NCI-H1436 (cell line): ENCODE measurements around the gene NAB1.

Source experiments
- DNase-seq: peaks from one replicate; lab custom pipeline; 2025; lab: John Stamatoyannopoulos, UW

The NAB1 gene

GRCh38 chr2:190637281-190637734 lies 11.6 kb upstream of the NAB1 start:
- DNase-seq, result no peak

GRCh38 chr2:190637903-190638618 lies 10.8 kb upstream of the NAB1 start:
- DNase-seq, result no peak

- no peak for DNase-seq
Measured at GRCh38 chr2:190640117-190640516, 8.8 kb upstream of the NAB1 start.

- DNase-seq, result no peak
Measured at GRCh38 chr2:190641469-190641868, 7.4 kb upstream of the NAB1 start.

- no peak for DNase-seq
Measured at GRCh38 chr2:190646780-190647522, 1.9 kb upstream of the NAB1 start.

- DNase-seq, result peak; percentile 86
Measured at GRCh38 chr2:190648289-190649034, 421 bp upstream of the NAB1 start.

GRCh38 chr2:190649798-190650390 lies 1.0 kb downstream of the NAB1 start:
- DNase-seq, result no peak

- DNase-seq, result no peak
Measured at GRCh38 chr2:190651413-190651812, 2.5 kb downstream of the NAB1 start.

- DNase-seq, result no peak
Measured at GRCh38 chr2:190653231-190653630, 4.3 kb downstream of the NAB1 start.

GRCh38 chr2:190653931-190654330 lies 5.0 kb downstream of the NAB1 start:
- DNase-seq, result no peak

GRCh38 chr2:190655113-190655512 lies 6.2 kb downstream of the NAB1 start:
- no peak for DNase-seq

- no peak for DNase-seq
Measured at GRCh38 chr2:190655570-190655969, 6.7 kb downstream of the NAB1 start.

- DNase-seq, result no peak
Measured at GRCh38 chr2:190656301-190656700, 7.4 kb downstream of the NAB1 start.

- no peak for DNase-seq
Measured at GRCh38 chr2:190657474-190658255, 8.8 kb downstream of the NAB1 start.

GRCh38 chr2:190659553-190659952 lies 10.7 kb downstream of the NAB1 start:
- no peak for DNase-seq

GRCh38 chr2:190662754-190663153 lies 13.9 kb downstream of the NAB1 start:
- DNase-seq, result no peak

- no peak for DNase-seq
Measured at GRCh38 chr2:190663348-190663747, 14.5 kb downstream of the NAB1 start.

GRCh38 chr2:190663839-190664238 lies 15.0 kb downstream of the NAB1 start:
- DNase-seq, result no peak

GRCh38 chr2:190664240-190664639 lies 15.4 kb downstream of the NAB1 start:
- DNase-seq, result no peak

GRCh38 chr2:190666895-190667294 lies 18.0 kb downstream of the NAB1 start:
- no peak for DNase-seq

- no peak for DNase-seq
Measured at GRCh38 chr2:190668892-190669291, 20.0 kb downstream of the NAB1 start.
